Heart left ventricle (tissue), 13 donors: ENCODE data around the gene PKIB.

Experiments
- CTCF ChIP-seq, 12 donors: fragments of 200-600 bp; sonication (generic) in 4 of 12; IDR thresholded peaks; one replicate each; pipeline versions ENCODE4 v1.5.0 to v1.8.0; 2018 to 2022; ENCODE audit warnings: antibody characterized with exemption in 12 of 12, mild to moderate bottlenecking in 5 of 12
- POLR2A ChIP-seq, 2 donors: fragments of 450-650 bp; IDR thresholded peaks; one replicate each; pipeline ENCODE4 v1.6.1; 2017; ENCODE audit warnings: antibody characterized with exemption in 2 of 2, mild to moderate bottlenecking in 2 of 2, moderate library complexity in 2 of 2
- donor health status: ischemic (EF 13 %, LVEDD 7.1; RV severe dilation, severe dysfunction).
- donor health status: DM: no; HTN: yes; CAD: no.
- donor health status: DM: no; HTN: no; CAD: no.
- donor health status: ischemic (EF 25% LVEDD 6.9; RV normal size, moderate dysfunction).
- donor health status: ischemic (EF 25% LVEDD 5.7; RV mildly dilated, moderate dysfunction).
- donor health status: ischemic (EF 35%, LVEDD 5.7; RV mildly dilated, moderate dysfunction).
- donor health status: nonischemic (EF 11% LVEDD 7.7; RV severe dilation, severe dysfunction).
- donor health status: DM: yes; HTN: yes; CAD: no.
- donor health status: PGD.
- donor health status: ischemic (EF 29% LVEDD 5.4; RV normal size, mild dysfunction).
- donor health status: nonischemic (EF 23%, LVEDD 6.1; RV moderate dilation, normal function).

GRCh38 chr6:122715725-122716124, 105.5 kb downstream of the PKIB start:
- TF ChIP-seq CTCF (IDR thresholded peaks at IDR 0.05): no peak
- TF ChIP-seq POLR2A (IDR thresholded peaks at IDR 0.05): no peak
